SK-N-SH (cell line): ENCODE measurements around the gene MYDGF. TPM values are rescaled to one million over a fixed set of nuclear protein-coding genes. Genes with fewer than 3 reads are reported as not detected.

ENCODE experiments used
- CTCF ChIA-PET: fragments of 300-600, 350-600 bp; formaldehyde crosslinking; extraction: SDS; loops from one replicate; lab custom pipeline; 2021; lab: Yijun Ruan, JAX
- POLR2A ChIA-PET: fragments of 350-600 bp; sonication (Branson Sonifier 250); formaldehyde crosslinking; extraction: SDS; loops from one replicate; lab custom pipeline; 2020; ENCODE audit warnings: antibody characterized with exemption, inconsistent platforms; lab: Yijun Ruan, JAX
- DNase-seq: peaks from one replicate; pipeline ENCODE4 v3.0.0; 2012
- H2AFZ ChIP-seq: fragments of 200-600 bp; sonication (generic); 2 replicates; pipeline ENCODE4 v1.8.1; 2016; ENCODE audit warnings: antibody characterized with exemption, mild to moderate bottlenecking, low read depth
- H3F3A ChIP-seq: fragments of 200-600 bp; sonication (generic); replicated peaks from 2 replicates; pipeline ENCODE3; 2016; ENCODE audit warnings: antibody characterized with exemption, mild to moderate bottlenecking; ENCODE audit not compliant: insufficient read depth
- H3K27ac ChIP-seq, 2 experiments: fragments of 200-500 bp in 1 of 2; fragments of 200-600 bp in 1 of 2; sonication (Bioruptor generic) in 1 of 2; sonication (generic), shearing (Covaris generic) in 1 of 2; 2 replicates each; pipeline versions ENCODE4 v1.5.1 to v1.6.1; 2014 to 2016; ENCODE audit warnings: low read depth in 2 of 2, inconsistent platforms in 1 of 2, low read length in 1 of 2, mild to moderate bottlenecking in 1 of 2, mixed read lengths in 1 of 2
- H3K27me3 ChIP-seq: fragments of 200-600 bp; sonication (generic), shearing (Covaris generic); 2 replicates; pipeline ENCODE4 v1.6.1; 2016; ENCODE audit warnings: mixed run types; ENCODE audit not compliant: insufficient read depth
- H3K36me3 ChIP-seq, 2 experiments: fragments of 200-500 bp in 1 of 2; fragments of 200-600 bp in 1 of 2; sonication (Bioruptor generic) in 1 of 2; sonication (generic) in 1 of 2; replicated peaks in 1 of 2; 2 replicates each; pipeline versions ENCODE3 to v1.5.1; 2014 to 2016; ENCODE audit warnings: low read length in 1 of 2, mild to moderate bottlenecking in 1 of 2; ENCODE audit not compliant: insufficient read depth in 2 of 2, control insufficient read depth in 1 of 2
- H3K4me1 ChIP-seq, 2 experiments: fragments of 200-500 bp in 1 of 2; fragments of 200-600 bp in 1 of 2; sonication (Bioruptor generic) in 1 of 2; sonication (generic), shearing (Covaris generic) in 1 of 2; 2 replicates each; pipeline versions ENCODE4 v1.5.1 to v1.6.1; 2014 to 2016; ENCODE audit warnings: low read depth in 1 of 2, low read length in 1 of 2, mixed run types in 1 of 2; ENCODE audit not compliant: insufficient read depth in 2 of 2, control insufficient read depth in 1 of 2
- H3K4me2 ChIP-seq: fragments of 200-600 bp; sonication (generic), shearing (Covaris generic); 2 replicates; pipeline ENCODE4 v1.6.1; 2017; ENCODE audit warnings: mixed run types
- H3K4me3 ChIP-seq, 2 experiments: fragments of 200-500 bp in 1 of 2; fragments of 200-600 bp in 1 of 2; sonication (Bioruptor generic) in 1 of 2; sonication (generic), shearing (Covaris generic) in 1 of 2; 2 replicates each; pipeline versions ENCODE4 v1.5.1 to v1.8.1; 2014 to 2016; ENCODE audit warnings: low read depth in 2 of 2, inconsistent platforms in 1 of 2, low read length in 1 of 2, mild to moderate bottlenecking in 1 of 2, mixed read lengths in 1 of 2, moderate library complexity in 1 of 2
- H3K79me2 ChIP-seq: fragments of 200-600 bp; sonication (generic); 2 replicates; pipeline ENCODE4 v1.8.1; 2017; ENCODE audit warnings: mild to moderate bottlenecking; ENCODE audit not compliant: insufficient read depth
- H3K9ac ChIP-seq: fragments of 200-600 bp; sonication (generic); 2 replicates; pipeline ENCODE4 v1.6.1; 2017; ENCODE audit warnings: mixed run types
- H3K9me2 ChIP-seq: fragments of 200-600 bp; sonication (generic); 2 replicates; pipeline ENCODE4 v1.6.1; 2017; ENCODE audit warnings: mixed run types
- H3K9me3 ChIP-seq: fragments of 200-600 bp; sonication (generic); 2 replicates; pipeline ENCODE4 v1.6.1; 2017; ENCODE audit warnings: mixed run types, mild to moderate bottlenecking, moderate library complexity
- H4K20me1 ChIP-seq: fragments of 200-600 bp; sonication (generic); 2 replicates; pipeline ENCODE4 v1.6.1; 2017; ENCODE audit warnings: mild to moderate bottlenecking, mixed run types; ENCODE audit not compliant: insufficient read depth
- EZH2phosphoT487 ChIP-seq: fragments of 200-600 bp; sonication (generic); IDR thresholded peaks from 2 replicates; pipeline ENCODE4 v1.6.1; 2017; ENCODE audit warnings: low read depth, mixed run types, mild to moderate bottlenecking, antibody characterized with exemption, moderate library complexity, borderline replicate concordance
- FOSL2 ChIP-seq: IDR thresholded peaks from 2 replicates; pipeline ENCODE4 v1.4.0; 2012; ENCODE audit warnings: low read depth, mild to moderate bottlenecking, moderate library complexity, borderline replicate concordance
- FOXM1 ChIP-seq: IDR thresholded peaks from 2 replicates; pipeline ENCODE4 v1.4.0; 2012; ENCODE audit warnings: low read depth, mild to moderate bottlenecking
- GATA2 ChIP-seq: sonication (generic); formaldehyde crosslinking; IDR thresholded peaks from 2 replicates; pipeline ENCODE4 v1.5.0; 2020; ENCODE audit warnings: mild to moderate bottlenecking, missing genetic modification reagents
- MXI1 ChIP-seq: IDR thresholded peaks from 2 replicates; pipeline ENCODE4 v1.6.1; 2012; ENCODE audit warnings: mild to moderate bottlenecking, low read depth, low read length, improper control_type of control experiment
- NFIC ChIP-seq: IDR thresholded peaks from 2 replicates; pipeline ENCODE4 v1.4.0; 2012; ENCODE audit warnings: borderline replicate concordance
- NRF1 ChIP-seq: IDR thresholded peaks from 2 replicates; pipeline ENCODE4 v1.6.1; 2012; ENCODE audit warnings: low read depth, mild to moderate bottlenecking, low read length
- POLR2AphosphoS5 ChIP-seq: IDR thresholded peaks from 2 replicates; pipeline ENCODE4 v1.6.1; 2012; ENCODE audit warnings: low read depth, low read length
- RCOR1 ChIP-seq: fragments of 150-350 bp; IDR thresholded peaks from 2 replicates; pipeline ENCODE4 v1.6.1; 2017; ENCODE audit warnings: antibody characterized with exemption, low read length
- TAF1 ChIP-seq: IDR thresholded peaks from 2 replicates; pipeline ENCODE4 v1.6.1; 2012; ENCODE audit warnings: low read depth, mild to moderate bottlenecking, low read length, moderate library complexity, borderline replicate concordance
- TEAD4 ChIP-seq: IDR thresholded peaks from 2 replicates; pipeline ENCODE4 v1.4.0; 2012; ENCODE audit warnings: mild to moderate bottlenecking, borderline replicate concordance; ENCODE audit not compliant: insufficient read depth
- WGBS: methylation state at CpG from one replicate; pipeline ENCODE4 v1.1.6; 2017; ENCODE audit warnings: low lambda C conversion rate; 5-methylcytosine and 5-hydroxymethylcytosine counted together
- polyA plus RNA-seq, 3 experiments: library from polyadenylated mRNA; depleted of rRNA; stranded (reverse); fragments of >200 nt; gene quantifications; 2 replicates each; pipeline ENCODE4 v1.2.3, GENCODE V29; 2012
- TF ChIP-seq, protein P1 (sequence below): IDR thresholded peaks from 2 replicates; pipeline ENCODE4 v1.4.0; 2012; ENCODE audit warnings: low read depth, borderline replicate concordance
- TF ChIP-seq, protein P2 (sequence below): fragments of 150-350 bp; IDR thresholded peaks from 2 replicates; pipeline ENCODE4 v1.6.1; 2017; ENCODE audit warnings: antibody characterized with exemption, low read length, low read depth, borderline replicate concordance

Gene MYDGF
- polyA plus RNA-seq, 1 of the 3 experiments (the other 2 are of a cell fraction), result 312 TPM

DNA sequence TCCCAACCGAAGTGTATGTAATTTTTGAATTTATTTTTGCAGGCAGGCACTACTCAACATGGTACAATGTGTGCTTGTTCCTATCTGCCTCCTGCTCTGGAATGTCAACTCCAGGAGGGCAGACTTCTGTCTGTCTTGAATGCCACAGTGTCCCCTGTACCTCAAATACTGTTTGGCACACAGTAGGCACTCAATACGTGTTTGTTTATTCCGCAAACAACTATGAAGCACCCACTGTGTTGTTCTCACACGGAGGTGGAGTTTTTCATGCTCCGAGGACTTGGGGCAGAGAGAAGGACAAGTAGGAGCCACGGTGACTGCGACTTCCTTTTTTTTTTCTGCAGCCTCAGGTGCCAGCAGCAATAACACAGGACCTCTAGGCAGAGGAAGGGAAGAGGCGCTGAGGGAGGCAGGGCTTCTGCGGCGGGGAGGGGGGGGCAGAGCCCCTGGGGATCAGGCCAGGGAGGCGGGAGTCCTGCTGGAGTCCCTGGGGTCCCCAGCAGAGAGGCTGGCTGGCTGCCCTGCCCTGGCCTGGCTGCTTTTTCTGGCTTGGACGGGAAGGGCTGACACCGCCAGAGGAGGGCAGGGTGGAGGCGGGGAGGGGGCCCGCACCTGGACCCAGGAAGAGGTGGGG is 60.1 kb downstream of the MYDGF start:
- H3K79me2 ChIP-seq, result no peaks in the 10 kb centered on the region
- 19% methylated on average over 13 of the region's 15 CpGs for WGBS
- DNase-seq, result peak; percentile 46
- no peaks in the 10 kb centered on the region for H3K9me3 ChIP-seq
- no peak overlapping the region for H3K27ac ChIP-seq
- no peak overlapping the region for H2AFZ ChIP-seq
- no peak overlapping the region for H3K4me3 ChIP-seq
- no peaks in the 10 kb centered on the region for H3K36me3 ChIP-seq
- H3K9me2 ChIP-seq, result no peaks in the 10 kb centered on the region
- TF ChIP-seq EZH2phosphoT487, result no peak
- TF ChIP-seq POLR2AphosphoS5, result no peak
- no peak for TF ChIP-seq NRF1
- TF ChIP-seq, protein P1, sequence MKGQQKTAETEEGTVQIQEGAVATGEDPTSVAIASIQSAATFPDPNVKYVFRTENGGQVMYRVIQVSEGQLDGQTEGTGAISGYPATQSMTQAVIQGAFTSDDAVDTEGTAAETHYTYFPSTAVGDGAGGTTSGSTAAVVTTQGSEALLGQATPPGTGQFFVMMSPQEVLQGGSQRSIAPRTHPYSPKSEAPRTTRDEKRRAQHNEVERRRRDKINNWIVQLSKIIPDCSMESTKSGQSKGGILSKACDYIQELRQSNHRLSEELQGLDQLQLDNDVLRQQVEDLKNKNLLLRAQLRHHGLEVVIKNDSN, result no peak
- TF ChIP-seq FOXM1, result no peak
- TF ChIP-seq MXI1, result no peak
- TF ChIP-seq TAF1, result no peak
- TF ChIP-seq TEAD4, result no peak
- no peak for TF ChIP-seq RCOR1
- TF ChIP-seq, protein P2, sequence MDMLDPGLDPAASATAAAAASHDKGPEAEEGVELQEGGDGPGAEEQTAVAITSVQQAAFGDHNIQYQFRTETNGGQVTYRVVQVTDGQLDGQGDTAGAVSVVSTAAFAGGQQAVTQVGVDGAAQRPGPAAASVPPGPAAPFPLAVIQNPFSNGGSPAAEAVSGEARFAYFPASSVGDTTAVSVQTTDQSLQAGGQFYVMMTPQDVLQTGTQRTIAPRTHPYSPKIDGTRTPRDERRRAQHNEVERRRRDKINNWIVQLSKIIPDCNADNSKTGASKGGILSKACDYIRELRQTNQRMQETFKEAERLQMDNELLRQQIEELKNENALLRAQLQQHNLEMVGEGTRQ, result no peak
- no peak for TF ChIP-seq GATA2
- no peak for TF ChIP-seq NFIC
- TF ChIP-seq FOSL2, result no peak
- H3K4me2 ChIP-seq, result peak overlapping the region; percentile 24; the same call in 1 of the 2 replicates
- CTCF ChIA-PET, result interaction anchor here (1.4 to 3.8 kb wide), 2 partner anchors 43 to 87 kb away, joined by 4 to 20 read pairs; no protein-coding TSS in a partner anchor
- H4K20me1 ChIP-seq, result no peaks in the 10 kb centered on the region
- H3K9ac ChIP-seq, result no peak overlapping the region
- H3K27me3 ChIP-seq, result peaks cover 22% of the 10 kb centered on the region; the same call in 1 of the 2 replicates
- peaks cover 0 to 2% of the 10 kb centered on the region in 2 experiments; a peak in 1 of 4 replicates for H3K4me1 ChIP-seq
- H3F3A ChIP-seq, result peaks cover 7% of the 10 kb centered on the region
- POLR2A ChIA-PET, result no interaction called here

Other genes with a start within 250 kb of the MYDGF start
- 100 and 110 TPM in 2 replicates for gene UBXN6, start 212.5 kb downstream of the MYDGF start, polyA plus RNA-seq (2012; rRNA removed)
- gene HDGFL2, start 198.0 kb downstream of the MYDGF start, polyA plus RNA-seq (2012; rRNA removed), result 63.0 and 77.8 TPM in 2 replicates
- gene PLIN4, start 151.9 kb downstream of the MYDGF start, polyA plus RNA-seq (2012; rRNA removed), result 0.07 and 0.10 TPM in 2 replicates
- 0.59 and 0.68 TPM in 2 replicates for gene PLIN5, start 135.1 kb downstream of the MYDGF start, polyA plus RNA-seq (2012; rRNA removed)
- 0.12 and 0.23 TPM in 2 replicates for gene LRG1, start 130.3 kb downstream of the MYDGF start, polyA plus RNA-seq (2012; rRNA removed)
- gene SEMA6B, start 110.7 kb downstream of the MYDGF start, polyA plus RNA-seq (2012; rRNA removed), result 2.0 and 3.7 TPM in 2 replicates
- gene TNFAIP8L1, start 30.8 kb downstream of the MYDGF start, polyA plus RNA-seq (2012; rRNA removed), result 5.7 and 6.4 TPM in 2 replicates
- 10.5 and 17.1 TPM in 2 replicates for gene DPP9, start 53.5 kb upstream of the MYDGF start, polyA plus RNA-seq (2012; rRNA removed)
- 4.8 and 5.0 TPM in 2 replicates for gene FEM1A, start 121.4 kb upstream of the MYDGF start, polyA plus RNA-seq (2012; rRNA removed)
- 1.8 and 2.7 TPM in 2 replicates for gene TICAM1, start 161.4 kb upstream of the MYDGF start, polyA plus RNA-seq (2012; rRNA removed)
- gene PLIN3, start 197.3 kb upstream of the MYDGF start, polyA plus RNA-seq (2012; rRNA removed), result 129 and 136 TPM in 2 replicates
- gene ARRDC5, start 232.6 kb upstream of the MYDGF start, polyA plus RNA-seq (2012; rRNA removed), result not detected in 2 replicates
- gene UHRF1, start 239.2 kb upstream of the MYDGF start, polyA plus RNA-seq (2012; rRNA removed), result 23.9 and 43.4 TPM in 2 replicates